Neutrophil (primary cell): ENCODE measurements around the gene SLC6A12.

Source experiments
- H3K27ac ChIP-seq: fragments of 200-600 bp; sonication (generic); 2 replicates; pipeline ENCODE4 v1.5.1; 2016; ENCODE audit warnings: mild to moderate bottlenecking, moderate library complexity
- H3K27me3 ChIP-seq: fragments of 200-600 bp; sonication (generic); 2 replicates; pipeline ENCODE4 v1.6.0; 2016; ENCODE audit warnings: mild to moderate bottlenecking
- H3K36me3 ChIP-seq: fragments of 200-600 bp; sonication (generic); 2 replicates; pipeline ENCODE4 v1.5.1; 2017
- H3K4me1 ChIP-seq, 2 experiments: fragments of 200-600 bp in 1 of 2; sonication (generic) in 1 of 2; 1 replicate in 1 of 2; 2 replicates in 1 of 2; pipeline versions ENCODE4 v1.5.1 to v1.6.1; 2013 to 2016; ENCODE audit warnings: low read depth in 1 of 2, low read length in 1 of 2, mild to moderate bottlenecking in 1 of 2, moderate library complexity in 1 of 2; ENCODE audit not compliant: control insufficient read depth in 1 of 2, insufficient read depth in 1 of 2
- H3K4me3 ChIP-seq, 2 experiments: fragments of 200-600 bp in 1 of 2; sonication (generic) in 1 of 2; 1 replicate in 1 of 2; 2 replicates in 1 of 2; pipeline ENCODE4 v1.5.1; 2013 to 2016; ENCODE audit warnings: low read depth in 1 of 2, low read length in 1 of 2, mild to moderate bottlenecking in 1 of 2, moderate library complexity in 1 of 2
- H3K9me3 ChIP-seq: fragments of 200-600 bp; sonication (generic); 2 replicates; pipeline ENCODE4 v1.5.1; 2016
- TF ChIP-seq, protein P1 (sequence below): fragments of 200-600 bp; sonication (generic); IDR thresholded peaks from 2 replicates; pipeline ENCODE4 v1.5.1; 2016; ENCODE audit warnings: antibody characterized with exemption

The SLC6A12 gene

DNA sequence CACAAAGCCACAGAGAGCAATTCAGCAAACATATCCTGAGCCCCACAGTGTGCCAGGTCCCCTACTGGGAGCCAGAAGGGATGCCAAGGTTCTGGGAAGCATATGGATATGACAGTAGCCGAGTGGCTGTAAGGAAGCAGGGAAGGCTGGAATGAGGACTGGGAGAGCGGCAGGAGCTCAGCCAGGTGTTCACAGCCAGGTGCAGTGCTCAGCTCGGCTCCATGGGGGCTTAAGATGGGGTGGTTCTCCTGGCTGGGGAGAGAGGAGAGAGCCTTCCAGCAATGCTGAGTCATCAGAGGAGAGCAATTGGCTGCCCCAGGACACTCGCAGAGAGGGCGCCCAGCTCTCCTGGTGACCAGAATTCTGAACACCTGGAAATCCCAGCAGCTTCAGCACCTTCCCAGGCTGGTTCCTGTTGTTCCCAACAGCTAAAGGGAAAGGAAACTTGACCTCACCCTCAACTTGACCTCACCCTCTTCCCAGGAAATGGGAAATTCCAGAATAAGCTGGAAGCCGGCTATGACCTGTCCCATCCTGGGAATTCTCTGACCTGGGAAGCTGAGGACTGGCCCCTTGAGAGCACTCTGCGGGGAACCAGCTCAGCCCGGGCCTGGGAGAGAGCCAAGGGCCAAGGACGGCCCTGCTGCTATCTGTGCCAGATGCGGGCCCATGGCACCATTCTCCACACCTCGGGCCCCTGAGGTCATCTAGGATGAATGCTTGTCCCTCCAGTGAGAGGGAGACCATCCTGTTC lies 34.6 kb downstream of the SLC6A12 start:
- Histone ChIP-seq H3K4me3 (no peak overlapping the region), H3K27ac (no peak overlapping the region), H3K4me1 (no peaks in the 10 kb centered on the region), H3K27me3 (no peaks in the 10 kb centered on the region), H3K9me3 (no peaks in the 10 kb centered on the region), H3K36me3 (no peaks in the 10 kb centered on the region)
- TF ChIP-seq, protein P1, sequence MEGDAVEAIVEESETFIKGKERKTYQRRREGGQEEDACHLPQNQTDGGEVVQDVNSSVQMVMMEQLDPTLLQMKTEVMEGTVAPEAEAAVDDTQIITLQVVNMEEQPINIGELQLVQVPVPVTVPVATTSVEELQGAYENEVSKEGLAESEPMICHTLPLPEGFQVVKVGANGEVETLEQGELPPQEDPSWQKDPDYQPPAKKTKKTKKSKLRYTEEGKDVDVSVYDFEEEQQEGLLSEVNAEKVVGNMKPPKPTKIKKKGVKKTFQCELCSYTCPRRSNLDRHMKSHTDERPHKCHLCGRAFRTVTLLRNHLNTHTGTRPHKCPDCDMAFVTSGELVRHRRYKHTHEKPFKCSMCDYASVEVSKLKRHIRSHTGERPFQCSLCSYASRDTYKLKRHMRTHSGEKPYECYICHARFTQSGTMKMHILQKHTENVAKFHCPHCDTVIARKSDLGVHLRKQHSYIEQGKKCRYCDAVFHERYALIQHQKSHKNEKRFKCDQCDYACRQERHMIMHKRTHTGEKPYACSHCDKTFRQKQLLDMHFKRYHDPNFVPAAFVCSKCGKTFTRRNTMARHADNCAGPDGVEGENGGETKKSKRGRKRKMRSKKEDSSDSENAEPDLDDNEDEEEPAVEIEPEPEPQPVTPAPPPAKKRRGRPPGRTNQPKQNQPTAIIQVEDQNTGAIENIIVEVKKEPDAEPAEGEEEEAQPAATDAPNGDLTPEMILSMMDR: no peak

DNA sequence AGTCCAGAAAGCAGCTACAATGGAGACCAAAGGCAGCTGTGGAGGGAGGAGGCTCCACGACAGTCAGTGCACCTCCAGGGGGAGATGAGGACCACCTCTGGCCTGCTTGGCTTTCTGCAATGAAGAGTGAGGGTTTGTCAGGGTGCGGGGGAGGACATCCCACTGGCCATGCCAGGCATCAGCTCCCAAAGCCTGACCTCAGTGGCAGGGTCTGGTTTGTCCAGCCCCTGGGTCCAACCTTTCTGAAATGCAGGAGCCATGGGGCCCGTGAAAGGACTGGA lies 35.2 kb downstream of the SLC6A12 start:
- Histone ChIP-seq H3K27me3 (peaks cover under 1% of the 10 kb centered on the region), H3K4me3 (no peak overlapping the region), H3K9me3 (no peaks in the 10 kb centered on the region), H3K4me1 (no peaks in the 10 kb centered on the region), H3K36me3 (no peaks in the 10 kb centered on the region), H3K27ac (no peak overlapping the region)
- TF ChIP-seq, protein P1: no peak

DNA sequence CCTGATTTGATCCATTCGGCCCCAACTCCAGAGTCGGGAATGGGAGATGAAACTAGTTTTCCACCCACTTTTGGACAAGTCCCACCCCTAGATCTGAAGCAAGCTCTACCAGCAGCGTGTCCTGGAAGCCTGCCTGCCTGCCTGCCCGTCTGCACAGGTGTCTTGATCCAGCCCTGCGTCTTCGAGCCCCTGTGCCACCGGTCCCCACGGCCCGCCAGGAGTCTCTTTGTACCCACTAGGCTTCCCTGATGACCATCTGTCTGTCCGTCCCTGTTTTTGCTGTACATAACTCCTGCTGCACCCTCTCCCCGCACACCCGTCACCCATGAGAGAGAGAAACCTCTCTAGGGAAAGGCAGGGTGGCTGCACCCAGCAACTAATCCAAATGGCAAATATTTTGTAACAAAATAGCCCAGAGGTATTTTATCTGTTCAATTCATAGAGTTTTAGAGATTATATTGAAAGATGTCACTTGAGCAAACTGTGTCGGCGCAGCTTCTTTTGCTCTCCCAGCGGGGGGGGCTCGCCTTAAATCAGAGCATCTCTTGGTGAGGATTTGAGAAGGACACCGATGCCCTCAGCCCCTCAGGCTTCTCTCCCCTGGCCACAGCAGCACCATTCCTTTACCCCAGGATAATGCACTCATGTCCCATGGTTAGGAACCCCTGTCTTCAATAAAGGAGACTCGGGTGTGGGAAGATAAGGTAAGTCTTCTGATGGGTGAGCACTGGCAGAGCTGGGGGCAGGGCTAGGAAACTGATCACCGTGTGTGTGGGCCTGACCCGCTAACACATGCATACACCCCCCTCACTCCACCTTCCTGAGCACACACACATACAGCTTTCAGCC lies 35.8 kb downstream of the SLC6A12 start:
- Histone ChIP-seq H3K4me3 (no peak overlapping the region), H3K4me1 (no peaks in the 10 kb centered on the region), H3K9me3 (no peaks in the 10 kb centered on the region), H3K36me3 (no peaks in the 10 kb centered on the region), H3K27ac (no peak overlapping the region), H3K27me3 (peaks cover 6% of the 10 kb centered on the region)
- TF ChIP-seq, protein P1: no peak

GRCh38 chr12:177336-177979 lies 36.5 kb downstream of the SLC6A12 start:
- H3K4me1 ChIP-seq: no peaks in the 10 kb centered on the region
- H3K27me3 ChIP-seq: peaks cover 14% of the 10 kb centered on the region
- TF ChIP-seq, protein P1: no peak
- no peaks in the 10 kb centered on the region for H3K36me3 ChIP-seq
- no peak overlapping the region for H3K4me3 ChIP-seq
- H3K9me3 ChIP-seq: no peaks in the 10 kb centered on the region
- H3K27ac ChIP-seq: no peak overlapping the region

GRCh38 chr12:176321-177181 lies 37.4 kb downstream of the SLC6A12 start:
- Histone ChIP-seq H3K27ac (no peak overlapping the region), H3K4me3 (no peak overlapping the region), H3K9me3 (no peaks in the 10 kb centered on the region), H3K4me1 (no peaks in the 10 kb centered on the region), H3K36me3 (no peaks in the 10 kb centered on the region), H3K27me3 (peaks cover 22% of the 10 kb centered on the region)
- TF ChIP-seq, protein P1: no peak
